PC-3 (cell line): ENCODE measurements around the gene PHAF1. TPM values are rescaled to one million over a fixed set of nuclear protein-coding genes. Genes with fewer than 3 reads are reported as not detected.

Experiments used
- ATAC-seq: fragments of 200-7000 bp; cut with Tn5 transposase; 2 replicates; pipeline ENCODE4 v1.9.1; 2020; ENCODE audit warnings: mild to moderate bottlenecking, moderate library complexity
- BruUV-seq: library from RNA; stranded (reverse); fragments of 400-500 nt; replicated peaks from 2 replicates; lab custom pipeline; 2021; lab: Mats Ljungman, UMichigan
- CTCF ChIA-PET: fragments of 300-600 bp; sonication (Branson Sonifier 250); formaldehyde crosslinking; loops from one replicate; lab custom pipeline; 2022; ENCODE audit warnings: antibody characterized with exemption; lab: Charles Lee
- POLR2A ChIA-PET: fragments of 300-600 bp; sonication (Branson Sonifier 250); formaldehyde crosslinking; loops from one replicate; lab custom pipeline; 2022; ENCODE audit warnings: antibody characterized with exemption; ENCODE audit not compliant: unreplicated experiment; lab: Charles Lee
- DNase-seq: peaks from one replicate; pipeline ENCODE4 v3.0.0-alpha.2; 2015
- H2AFZ ChIP-seq: fragments of 300-600 bp; sonication (generic); 2 replicates; pipeline ENCODE4 v1.6.0; 2016; ENCODE audit warnings: antibody characterized with exemption, low read length
- H3F3A ChIP-seq: fragments of 300-600 bp; sonication (generic); one replicate; pipeline ENCODE4 v1.6.0; 2017; ENCODE audit warnings: antibody characterized with exemption, low read length, control low read depth, mild to moderate bottlenecking; ENCODE audit not compliant: unreplicated experiment
- H3K27ac ChIP-seq: fragments of 300-600 bp; sonication (generic); 2 replicates; pipeline ENCODE4 v1.5.1; 2016; ENCODE audit warnings: mild to moderate bottlenecking, low read length
- H3K27me3 ChIP-seq: fragments of 300-600 bp; sonication (generic); 2 replicates; pipeline ENCODE4 v1.6.1; 2016; ENCODE audit warnings: low read length, mixed read lengths
- H3K36me3 ChIP-seq: fragments of 300-600 bp; sonication (generic); 2 replicates; pipeline ENCODE4 v1.6.1; 2016; ENCODE audit warnings: low read depth, mixed run types, low read length, mixed read lengths
- H3K4me1 ChIP-seq: fragments of 300-600 bp; sonication (generic); 2 replicates; pipeline ENCODE4 v1.5.1; 2016; ENCODE audit warnings: low read length; ENCODE audit not compliant: insufficient read depth
- H3K4me2 ChIP-seq: fragments of 300-600 bp; sonication (generic); 2 replicates; pipeline ENCODE4 v1.6.0; 2016; ENCODE audit warnings: low read length
- H3K4me3 ChIP-seq: fragments of 300-600 bp; sonication (generic); 2 replicates; pipeline ENCODE4 v1.5.1; 2016; ENCODE audit warnings: mild to moderate bottlenecking, low read length, mixed read lengths
- H3K79me2 ChIP-seq: fragments of 300-600 bp; sonication (generic); 2 replicates; pipeline ENCODE4 v1.6.1; 2017; ENCODE audit warnings: low read length, mixed read lengths
- H3K9ac ChIP-seq: fragments of 300-600 bp; sonication (generic); 2 replicates; pipeline ENCODE4 v1.6.0; 2016; ENCODE audit warnings: mild to moderate bottlenecking, low read length
- H3K9me2 ChIP-seq: fragments of 300-600 bp; sonication (generic); replicated peaks from 2 replicates; pipeline ENCODE4 v1.6.1; 2016; ENCODE audit warnings: mixed run types, low read length, mixed read lengths
- H3K9me3 ChIP-seq: fragments of 300-600 bp; sonication (generic); 2 replicates; pipeline ENCODE4 v1.6.1; 2016; ENCODE audit warnings: low read length, mixed read lengths
- H4K20me1 ChIP-seq: fragments of 300-600 bp; sonication (generic); 2 replicates; pipeline ENCODE4 v1.6.1; 2016; ENCODE audit warnings: low read length, mixed read lengths
- CTCF ChIP-seq: fragments of 300-600 bp; sonication (generic); conservative IDR thresholded peaks from 2 replicates; pipeline ENCODE4 v1.5.1; 2017; ENCODE audit warnings: antibody characterized with exemption, low read depth, mild to moderate bottlenecking, low read length
- EZH2 ChIP-seq: fragments of 300-600 bp; sonication (generic); IDR thresholded peaks from one replicate; pipeline ENCODE4 v1.6.1; 2017; ENCODE audit warnings: antibody characterized with exemption, mild to moderate bottlenecking, low read length; ENCODE audit not compliant: unreplicated experiment
- EZH2phosphoT487 ChIP-seq: fragments of 300-600 bp; sonication (generic); IDR thresholded peaks from 2 replicates; pipeline ENCODE4 v1.6.1; 2018; ENCODE audit warnings: mild to moderate bottlenecking, antibody characterized with exemption, low read length, borderline replicate concordance
- intact Hi-C: fragments of 100-400 bp; cut with micrococcal nuclease; formaldehyde crosslinking; loops from 2 replicates; pipeline ENCODE4 v1.9.0; 2023
- total RNA-seq: library from RNA; depleted of rRNA; stranded (reverse); fragments of >200 nt; gene quantifications from 2 replicates; pipeline ENCODE4 v1.2.3, GENCODE V29; 2014

PHAF1 gene
- total RNA-seq, 1 experiment from 2014 or later: 18.8 TPM

- no peak overlapping the region for H3K9ac ChIP-seq
- no peaks in the 10 kb centered on the region for H3K27me3 ChIP-seq
- no peak overlapping the region for H3K27ac ChIP-seq
- no peaks in the 10 kb centered on the region for H3K9me2 ChIP-seq
- no peaks in the 10 kb centered on the region for H3K36me3 ChIP-seq
- no peaks in the 10 kb centered on the region for H4K20me1 ChIP-seq
- peaks cover 29% of the 10 kb centered on the region for H3K4me1 ChIP-seq
- H3K4me3 ChIP-seq: no peak overlapping the region
- H3K9me3 ChIP-seq: no peaks in the 10 kb centered on the region
- H3F3A ChIP-seq: no peaks in the 10 kb centered on the region
- ChIA-PET CTCF (no interaction called here), POLR2A (no interaction called here)
- H3K79me2 ChIP-seq: peaks cover 14% of the 10 kb centered on the region
- no peak for ATAC-seq
- BruUV-seq: no TSS peak
- TF ChIP-seq CTCF: no peak
- no peak for TF ChIP-seq EZH2phosphoT487
- no peak for TF ChIP-seq EZH2
- no peak for DNase-seq
- intact Hi-C loops: no loop called here
- no peak overlapping the region for H3K4me2 ChIP-seq
- H2AFZ ChIP-seq: no peak overlapping the region
Measured at GRCh38 chr16:67187175-67187890, 77.6 kb downstream of the PHAF1 start.

GRCh38 chr16:67188323-67188722, 78.6 kb downstream of the PHAF1 start:
- H3K79me2 ChIP-seq: peaks cover 14% of the 10 kb centered on the region
- no peak for ATAC-seq
- H3K9ac ChIP-seq: no peak overlapping the region
- H3K27me3 ChIP-seq: no peaks in the 10 kb centered on the region
- peaks cover 26% of the 10 kb centered on the region for H3K4me1 ChIP-seq
- H3K9me3 ChIP-seq: no peaks in the 10 kb centered on the region
- CTCF ChIA-PET: no interaction called here
- no TSS peak for BruUV-seq
- H4K20me1 ChIP-seq: no peaks in the 10 kb centered on the region; the same call in 1 of the 2 replicates
- POLR2A ChIA-PET: no interaction called here
- no peak overlapping the region for H3K4me3 ChIP-seq
- H3K27ac ChIP-seq: no peak overlapping the region
- no peak for DNase-seq
- no peak overlapping the region for H2AFZ ChIP-seq
- no peak for TF ChIP-seq CTCF
- TF ChIP-seq EZH2phosphoT487: no peak
- TF ChIP-seq EZH2: no peak
- no peaks in the 10 kb centered on the region for H3K9me2 ChIP-seq
- intact Hi-C loops: no loop called here
- no peak overlapping the region for H3K4me2 ChIP-seq
- H3K36me3 ChIP-seq: no peaks in the 10 kb centered on the region
- no peaks in the 10 kb centered on the region for H3F3A ChIP-seq

GRCh38 chr16:67188798-67189197, 79.1 kb downstream of the PHAF1 start:
- CTCF ChIA-PET: no interaction called here
- BruUV-seq: no TSS peak
- Histone ChIP-seq H2AFZ (no peak overlapping the region), H3K4me1 (peaks cover 30% of the 10 kb centered on the region), H3K79me2 (peaks cover 18% of the 10 kb centered on the region), H3K9me3 (no peaks in the 10 kb centered on the region), H3K27ac (no peak overlapping the region), H3K9ac (no peak overlapping the region), H3K4me2 (no peak overlapping the region), H3K27me3 (no peaks in the 10 kb centered on the region), H3K36me3 (peaks cover under 1% of the 10 kb centered on the region; the same call in 1 of the 2 replicates), H3F3A (no peaks in the 10 kb centered on the region), H3K4me3 (no peak overlapping the region), H4K20me1 (no peaks in the 10 kb centered on the region; the same call in 1 of the 2 replicates), H3K9me2 (no peaks in the 10 kb centered on the region)
- intact Hi-C loops: no loop called here
- POLR2A ChIA-PET: no interaction called here
- ATAC-seq: no peak
- DNase-seq: no peak
- TF ChIP-seq EZH2 (no peak), EZH2phosphoT487 (no peak), CTCF (no peak)
